Uterus (tissue), 2 donors: ENCODE results near the gene CDK12.

Experiments used
- POLR2A ChIP-seq, 2 donors: fragments of 450-650 bp; IDR thresholded peaks; one replicate each; pipeline ENCODE4 v1.6.1; 2016; ENCODE audit warnings: antibody characterized with exemption in 2 of 2, mild to moderate bottlenecking in 1 of 2, moderate library complexity in 1 of 2
- TF ChIP-seq, protein P1 (sequence below), 4 experiments: fragments of 200-600 bp in 2 of 4; fragments of 450-650 bp in 2 of 4; sonication (generic) in 2 of 4; IDR thresholded peaks; one replicate each; pipeline ENCODE4 v1.5.1; 2016 to 2019; ENCODE audit warnings: antibody characterized with exemption in 4 of 4, mild to moderate bottlenecking in 2 of 4, moderate library complexity in 1 of 4

DNA sequence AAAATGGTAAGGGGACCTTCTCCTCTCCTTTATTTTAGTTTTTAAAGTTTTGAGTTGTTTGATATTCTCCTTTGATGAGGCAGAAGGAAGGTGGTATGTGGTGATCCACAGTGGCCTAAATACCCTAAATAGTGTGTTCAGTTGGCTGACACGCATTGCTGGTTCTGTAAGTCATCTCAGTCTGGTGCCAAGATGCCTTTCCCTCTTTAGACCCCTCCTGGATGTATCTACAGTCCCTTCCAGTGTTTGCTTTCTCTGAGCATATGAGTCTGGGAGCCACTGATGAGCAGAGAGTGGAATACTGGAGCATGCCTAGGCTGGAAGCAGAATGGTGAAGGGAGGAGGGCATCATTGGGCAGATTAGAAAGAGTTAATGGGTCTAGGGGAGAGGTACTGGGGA, 81.9 kb downstream of the CDK12 start:
- TF ChIP-seq, protein P1, sequence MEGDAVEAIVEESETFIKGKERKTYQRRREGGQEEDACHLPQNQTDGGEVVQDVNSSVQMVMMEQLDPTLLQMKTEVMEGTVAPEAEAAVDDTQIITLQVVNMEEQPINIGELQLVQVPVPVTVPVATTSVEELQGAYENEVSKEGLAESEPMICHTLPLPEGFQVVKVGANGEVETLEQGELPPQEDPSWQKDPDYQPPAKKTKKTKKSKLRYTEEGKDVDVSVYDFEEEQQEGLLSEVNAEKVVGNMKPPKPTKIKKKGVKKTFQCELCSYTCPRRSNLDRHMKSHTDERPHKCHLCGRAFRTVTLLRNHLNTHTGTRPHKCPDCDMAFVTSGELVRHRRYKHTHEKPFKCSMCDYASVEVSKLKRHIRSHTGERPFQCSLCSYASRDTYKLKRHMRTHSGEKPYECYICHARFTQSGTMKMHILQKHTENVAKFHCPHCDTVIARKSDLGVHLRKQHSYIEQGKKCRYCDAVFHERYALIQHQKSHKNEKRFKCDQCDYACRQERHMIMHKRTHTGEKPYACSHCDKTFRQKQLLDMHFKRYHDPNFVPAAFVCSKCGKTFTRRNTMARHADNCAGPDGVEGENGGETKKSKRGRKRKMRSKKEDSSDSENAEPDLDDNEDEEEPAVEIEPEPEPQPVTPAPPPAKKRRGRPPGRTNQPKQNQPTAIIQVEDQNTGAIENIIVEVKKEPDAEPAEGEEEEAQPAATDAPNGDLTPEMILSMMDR (IDR thresholded peaks at IDR 0.05) = no peak
- TF ChIP-seq POLR2A (IDR thresholded peaks at IDR 0.05) = no peak
